GM12801 (cell line): ENCODE results near the gene AKAP12.

ENCODE experiments used
- TF ChIP-seq, protein P1 (sequence below): IDR thresholded peaks from one replicate; pipeline ENCODE4 v1.5.1; 2011; ENCODE audit warnings: control low read depth; ENCODE audit not compliant: insufficient read length; ENCODE audit errors: extremely low read depth

AKAP12 gene

DNA sequence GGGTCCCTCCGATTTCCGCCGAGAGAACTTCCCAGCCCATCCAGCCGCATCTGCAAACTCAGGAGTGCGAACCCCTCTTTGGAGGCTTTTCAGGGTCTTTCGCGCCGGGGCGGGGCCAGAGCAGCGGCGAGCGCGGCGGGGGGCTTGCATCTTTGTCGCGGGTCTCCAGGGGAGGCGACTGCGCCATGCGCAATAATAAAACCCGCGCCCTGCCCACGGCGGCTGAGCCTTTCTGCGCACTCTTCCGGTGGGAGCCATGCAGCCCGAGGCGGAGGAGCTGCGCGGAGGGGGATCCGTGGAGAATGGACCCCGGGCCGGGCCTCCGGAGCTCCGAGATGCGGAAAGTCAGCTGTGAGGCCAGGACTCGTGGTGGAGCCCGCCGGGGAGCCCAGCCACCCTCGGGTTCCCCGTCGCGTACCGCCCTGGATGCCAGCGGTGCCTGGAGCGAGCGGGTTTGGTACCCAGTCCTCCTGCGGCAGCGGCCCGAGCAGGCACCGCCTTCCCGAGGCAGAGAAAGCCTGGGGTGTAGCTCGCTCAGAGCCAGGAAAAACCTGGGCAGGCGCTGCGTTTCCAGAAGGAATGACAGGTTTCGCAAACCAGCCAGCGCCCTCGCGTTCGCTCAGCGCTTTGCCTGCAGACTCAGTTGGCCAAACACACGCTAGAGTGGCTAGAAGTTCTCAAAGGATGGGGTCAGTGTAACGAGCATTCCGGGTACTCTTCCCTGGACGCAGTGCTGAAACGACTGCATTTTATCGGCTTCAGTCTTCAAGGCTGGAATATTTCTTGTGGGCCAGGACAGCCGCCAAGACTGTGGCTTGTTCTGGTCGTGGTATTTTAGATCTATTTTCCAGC, 1.2 kb downstream of the AKAP12 start:
- TF ChIP-seq, protein P1, sequence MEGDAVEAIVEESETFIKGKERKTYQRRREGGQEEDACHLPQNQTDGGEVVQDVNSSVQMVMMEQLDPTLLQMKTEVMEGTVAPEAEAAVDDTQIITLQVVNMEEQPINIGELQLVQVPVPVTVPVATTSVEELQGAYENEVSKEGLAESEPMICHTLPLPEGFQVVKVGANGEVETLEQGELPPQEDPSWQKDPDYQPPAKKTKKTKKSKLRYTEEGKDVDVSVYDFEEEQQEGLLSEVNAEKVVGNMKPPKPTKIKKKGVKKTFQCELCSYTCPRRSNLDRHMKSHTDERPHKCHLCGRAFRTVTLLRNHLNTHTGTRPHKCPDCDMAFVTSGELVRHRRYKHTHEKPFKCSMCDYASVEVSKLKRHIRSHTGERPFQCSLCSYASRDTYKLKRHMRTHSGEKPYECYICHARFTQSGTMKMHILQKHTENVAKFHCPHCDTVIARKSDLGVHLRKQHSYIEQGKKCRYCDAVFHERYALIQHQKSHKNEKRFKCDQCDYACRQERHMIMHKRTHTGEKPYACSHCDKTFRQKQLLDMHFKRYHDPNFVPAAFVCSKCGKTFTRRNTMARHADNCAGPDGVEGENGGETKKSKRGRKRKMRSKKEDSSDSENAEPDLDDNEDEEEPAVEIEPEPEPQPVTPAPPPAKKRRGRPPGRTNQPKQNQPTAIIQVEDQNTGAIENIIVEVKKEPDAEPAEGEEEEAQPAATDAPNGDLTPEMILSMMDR, result no peak

DNA sequence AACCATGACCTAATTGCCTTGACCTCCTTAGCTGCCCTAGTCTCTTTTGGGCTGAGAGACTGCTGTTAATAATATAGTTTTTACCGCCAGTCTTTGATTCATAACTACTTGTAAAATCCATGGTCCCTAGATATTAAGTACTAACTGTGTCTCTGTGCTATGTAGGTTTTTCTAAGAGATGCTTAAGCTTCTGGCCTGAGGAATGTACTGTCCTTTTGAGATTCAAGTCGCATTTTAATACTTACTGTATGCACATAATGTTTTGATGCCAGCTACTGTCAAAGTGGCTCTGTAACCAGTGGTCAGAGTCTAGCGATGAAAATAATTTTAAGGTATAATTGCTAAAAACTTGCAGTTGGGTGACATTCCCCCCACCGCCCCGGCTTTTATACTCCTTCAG, 2.1 kb downstream of the AKAP12 start:
- TF ChIP-seq, protein P1, result no peak

DNA sequence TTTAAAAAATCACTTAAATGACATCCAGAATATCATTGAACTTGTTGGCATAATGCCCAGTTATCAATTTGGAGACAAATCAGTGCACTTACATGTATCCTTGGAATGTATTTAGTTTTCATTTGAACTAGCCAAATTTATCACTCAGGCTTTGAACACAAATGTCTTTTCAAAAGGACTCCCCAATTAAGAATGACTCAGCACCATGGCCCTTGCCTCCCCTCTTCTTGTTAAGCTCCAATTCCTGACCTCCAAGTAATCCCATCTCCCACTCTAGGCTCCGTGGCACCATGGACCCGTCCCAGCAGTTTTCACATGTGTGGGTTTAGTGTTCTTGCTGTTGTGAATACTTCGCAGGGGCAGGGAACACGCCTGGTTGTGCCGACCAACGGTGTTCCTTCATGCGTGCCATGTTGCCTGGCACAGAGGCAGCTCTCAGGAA, 2.7 kb downstream of the AKAP12 start:
- TF ChIP-seq, protein P1, result no peak

DNA sequence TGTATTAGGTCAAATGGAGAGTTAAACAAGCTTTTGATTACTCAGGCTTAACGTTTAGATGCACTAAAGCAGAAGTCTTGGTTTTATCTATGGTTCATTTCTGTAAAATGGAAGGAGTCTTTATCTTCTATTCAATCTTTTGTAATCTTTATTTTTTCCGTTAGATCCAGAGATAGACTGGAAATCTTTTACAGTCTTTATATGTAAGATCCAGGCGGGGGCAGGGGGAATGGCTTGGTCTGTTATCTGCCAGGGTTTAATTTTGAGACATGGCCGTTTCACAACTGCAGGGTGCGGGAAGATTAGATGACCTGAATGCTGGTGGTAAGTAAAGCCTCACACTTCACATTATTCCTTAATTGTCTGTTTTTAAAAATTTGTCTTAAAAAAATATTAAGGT, 3.7 kb downstream of the AKAP12 start:
- TF ChIP-seq, protein P1, result no peak

DNA sequence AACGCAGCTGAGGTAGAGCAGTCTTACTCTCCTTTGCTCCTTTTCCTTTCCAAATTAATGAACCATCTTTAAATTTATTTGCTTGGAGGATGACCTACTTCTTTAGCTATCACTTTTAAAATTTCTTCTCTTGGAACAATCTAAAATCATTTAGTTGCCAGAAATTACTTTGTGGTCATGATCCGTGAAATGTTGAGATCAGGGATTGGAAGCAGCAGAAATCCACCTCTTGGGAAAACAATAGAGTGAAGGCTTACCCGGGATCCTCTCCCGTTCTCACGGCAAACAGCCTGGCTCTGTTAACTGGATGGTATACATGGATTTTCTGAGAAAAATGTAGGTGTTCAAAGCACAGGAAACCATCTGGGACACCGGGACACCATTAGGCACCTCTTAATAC, 7.7 kb downstream of the AKAP12 start:
- TF ChIP-seq, protein P1, result no peak

DNA sequence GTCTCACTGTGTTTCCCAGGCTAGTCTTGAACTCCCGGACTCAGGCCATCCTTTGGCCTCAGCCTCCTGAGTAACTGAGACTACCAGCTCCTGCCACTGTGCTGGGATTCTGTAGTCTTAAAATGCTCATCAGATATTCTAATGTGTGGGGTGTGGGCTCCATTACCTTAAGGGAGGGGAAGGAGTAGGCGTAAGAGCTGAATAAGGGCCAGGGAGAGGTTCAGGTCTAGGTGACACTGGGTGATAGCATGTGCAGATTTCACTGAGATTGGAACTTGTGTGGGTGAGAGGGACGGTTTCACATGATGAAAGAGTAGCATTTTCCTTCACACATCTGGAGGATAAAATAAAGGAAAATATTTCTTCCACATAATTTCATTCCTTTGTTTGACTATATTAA, 8.5 kb downstream of the AKAP12 start:
- TF ChIP-seq, protein P1, result no peak

DNA sequence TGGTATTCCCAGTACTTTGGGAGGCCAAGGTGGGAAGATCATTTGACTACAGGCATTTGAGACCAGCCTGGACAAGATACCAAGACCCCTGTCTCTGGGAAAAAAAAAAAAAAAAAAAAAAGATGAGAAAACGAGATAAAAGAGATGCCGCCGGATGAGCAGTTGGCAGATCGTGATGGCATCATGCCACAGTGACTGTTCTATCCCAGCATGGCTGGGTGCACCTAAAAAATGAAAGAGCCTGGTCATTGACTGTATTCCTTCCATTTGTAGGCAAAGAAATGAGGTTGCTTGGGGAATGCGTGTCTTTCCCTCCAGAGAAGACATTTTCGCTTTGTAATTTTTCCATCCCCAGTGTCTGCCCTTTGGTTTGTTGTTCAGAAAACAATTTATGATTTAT, 12.9 kb downstream of the AKAP12 start:
- TF ChIP-seq, protein P1, result no peak
